HCT116 (cell line): ENCODE measurements around the gene C3AR1. TPM values are rescaled to one million over a fixed set of nuclear protein-coding genes. Genes with fewer than 3 reads are reported as not detected.
"Not testable (repeated sequence)": the region's sequence is repeated elsewhere in the genome, so short reads cannot be mapped to it uniquely, and the experiment has no call there.

Experiments used
- ATAC-seq: fragments of 200-7000 bp; cut with Tn5 transposase; 2 replicates; pipeline ENCODE4 v1.9.1; 2020; ENCODE audit warnings: mild to moderate bottlenecking, moderate library complexity
- BruUV-seq: library from RNA; stranded (reverse); fragments of 400-500 nt; replicated peaks from 2 replicates; lab custom pipeline; 2021; lab: Mats Ljungman, UMichigan
- CTCF ChIA-PET: fragments of 300-600 bp; sonication (Branson Sonifier 250); formaldehyde crosslinking; loops from one replicate; lab custom pipeline; 2021; ENCODE audit warnings: antibody characterized with exemption; lab: Charles Lee
- POLR2A ChIA-PET: fragments of 300-600, 350-600 bp; sonication (Branson Sonifier 250); formaldehyde crosslinking; loops from one replicate; lab custom pipeline; 2021; ENCODE audit warnings: antibody characterized with exemption; lab: Charles Lee
- RAD21 ChIA-PET, 2 experiments: fragments of 300-600 bp; sonication (Branson Sonifier 250); formaldehyde crosslinking; loops; one replicate each; lab custom pipeline; 2023; ENCODE audit warnings: low total read pairs in 2 of 2; ENCODE audit not compliant: uncharacterized antibody in 2 of 2, unreplicated experiment in 2 of 2, low non-redundant PET in 1 of 2; lab: Charles Lee
- DNase-seq: peaks from one replicate; pipeline ENCODE4 v3.0.0-alpha.2; 2010; ENCODE audit warnings: low read depth, low spot score
- H2AFZ ChIP-seq: fragments of 200-600 bp; shearing (Covaris generic), sonication (generic); 2 replicates; pipeline ENCODE4 v1.6.1; 2017; ENCODE audit warnings: low read depth, mixed run types, mixed read lengths, antibody characterized with exemption, low read length; ENCODE audit not compliant: poor library complexity, severe bottlenecking
- H3K27ac ChIP-seq: 2 replicates; pipeline ENCODE4 v1.5.1; 2012; ENCODE audit warnings: low read depth, low read length
- H3K27me3 ChIP-seq: fragments of 200-600 bp; sonication (generic); 2 replicates; pipeline ENCODE4 v1.6.1; 2016; ENCODE audit warnings: mixed run types, low read length, mixed read lengths; ENCODE audit not compliant: insufficient read depth
- H3K36me3 ChIP-seq, 2 experiments: fragments of 200-500 bp in 1 of 2; fragments of 200-600 bp in 1 of 2; sonication (Bioruptor generic) in 1 of 2; sonication (generic) in 1 of 2; 2 replicates each; pipeline versions ENCODE4 v1.5.1 to v1.6.1; 2014 to 2016; ENCODE audit warnings: low read length in 2 of 2, inconsistent platforms in 1 of 2, mixed read lengths in 1 of 2, mixed run types in 1 of 2; ENCODE audit not compliant: insufficient read depth in 2 of 2, control insufficient read depth in 1 of 2
- H3K4me1 ChIP-seq, 2 experiments: fragments of 200-600 bp in 1 of 2; sonication (generic) in 1 of 2; 2 replicates each; pipeline versions ENCODE4 v1.5.1 to v1.6.1; 2012 to 2017; ENCODE audit warnings: low read length in 2 of 2, inconsistent platforms in 1 of 2, mild to moderate bottlenecking in 1 of 2, mixed read lengths in 1 of 2, mixed run types in 1 of 2, moderate library complexity in 1 of 2; ENCODE audit not compliant: insufficient read depth in 2 of 2, control insufficient read depth in 1 of 2
- H3K4me2 ChIP-seq: fragments of 200-600 bp; sonication (generic); 2 replicates; pipeline ENCODE4 v1.6.1; 2017; ENCODE audit warnings: mixed run types, low read length, mixed read lengths
- H3K4me3 ChIP-seq, 2 experiments: fragments of 200-600 bp in 1 of 2; sonication (generic) in 1 of 2; replicated peaks in 1 of 2; 2 replicates each; pipeline ENCODE4 v1.5.1; 2011 to 2016; ENCODE audit warnings: low read length in 2 of 2, control low read depth in 1 of 2, low read depth in 1 of 2, mild to moderate bottlenecking in 1 of 2, mixed read lengths in 1 of 2, mixed run types in 1 of 2
- H3K79me2 ChIP-seq: fragments of 200-600 bp; sonication (generic); 2 replicates; pipeline ENCODE4 v1.6.1; 2017; ENCODE audit warnings: mild to moderate bottlenecking, mixed run types, low read length, moderate library complexity, mixed read lengths; ENCODE audit not compliant: insufficient read depth
- H3K9ac ChIP-seq: fragments of 200-600 bp; sonication (generic); 2 replicates; pipeline ENCODE4 v1.6.1; 2016; ENCODE audit warnings: low read length, mixed read lengths
- H3K9me2 ChIP-seq: fragments of 200-600 bp; sonication (generic), shearing (Covaris generic); 2 replicates; pipeline ENCODE4 v1.6.1; 2017; ENCODE audit warnings: mixed run types, mild to moderate bottlenecking, moderate library complexity; ENCODE audit not compliant: insufficient read depth
- H3K9me3 ChIP-seq, 2 experiments: fragments of 200-500 bp in 1 of 2; fragments of 200-600 bp in 1 of 2; sonication (Bioruptor generic) in 1 of 2; sonication (generic) in 1 of 2; 2 replicates each; pipeline ENCODE4 v1.6.1; 2014 to 2017; ENCODE audit warnings: low read length in 2 of 2, mixed read lengths in 2 of 2, inconsistent platforms in 1 of 2, low read depth in 1 of 2, mild to moderate bottlenecking in 1 of 2, mixed run types in 1 of 2, moderate library complexity in 1 of 2; ENCODE audit not compliant: control insufficient read depth in 1 of 2, insufficient read depth in 1 of 2
- H4K20me1 ChIP-seq: fragments of 200-600 bp; sonication (generic), shearing (Covaris generic); 2 replicates; pipeline ENCODE4 v1.6.1; 2017; ENCODE audit warnings: mixed run types, mild to moderate bottlenecking, moderate library complexity; ENCODE audit not compliant: insufficient read depth
- FOSL1 ChIP-seq: IDR thresholded peaks from 2 replicates; pipeline ENCODE4 v1.6.1; 2012; ENCODE audit warnings: low read depth
- MAX ChIP-seq: IDR thresholded peaks from 2 replicates; pipeline ENCODE4 v1.6.1; 2012
- POLR2AphosphoS5 ChIP-seq: IDR thresholded peaks from 2 replicates; pipeline ENCODE4 v1.6.1; 2011; ENCODE audit warnings: mild to moderate bottlenecking, low read depth, low read length, moderate library complexity
- ZFX ChIP-seq: fragments of 450-650 bp; IDR thresholded peaks from 2 replicates; pipeline ENCODE4 v1.6.1; 2017
- intact Hi-C: fragments of 100-400 bp; cut with micrococcal nuclease; formaldehyde crosslinking; loops from 2 replicates; pipeline ENCODE4 v1.10.0; 2022
- total RNA-seq: library from RNA; stranded (reverse); gene quantifications from one replicate; pipeline ENCODE4 v1.2.1, GENCODE V29; 2021; ENCODE audit not compliant: unreplicated experiment
- TF ChIP-seq, protein P1 (sequence below): IDR thresholded peaks from 2 replicates; pipeline ENCODE4 v1.6.1; 2012; ENCODE audit warnings: low read depth

The C3AR1 gene
- total RNA-seq, 1 experiment from 2014 or later, result not detected

GRCh38 chr12:8089716-8090115 lies 23.6 kb upstream of the C3AR1 start (continued):
- TF ChIP-seq ZFX (no peak), MAX (no peak), FOSL1 (no peak)

GRCh38 chr12:8089277-8089676 lies 23.1 kb upstream of the C3AR1 start:
- intact Hi-C loops, result loop anchor here (10.0 kb wide), 1 partner anchor 224 kb away; no protein-coding TSS in a partner anchor
- BruUV-seq, H3K27me3 ChIP-seq, H3K9ac ChIP-seq, CTCF ChIA-PET, ATAC-seq, H3K27ac ChIP-seq, H2AFZ ChIP-seq, H3K9me2 ChIP-seq, RAD21 ChIA-PET, H3K4me2 ChIP-seq, H3K4me3 ChIP-seq, H3K9me3 ChIP-seq, DNase-seq, H4K20me1 ChIP-seq, H3K4me1 ChIP-seq, POLR2A ChIA-PET: not testable (repeated sequence)
- Histone ChIP-seq H3K36me3 (peaks cover 16 to 24% of the 10 kb centered on the region in 2 experiments; a peak in 3 of 4 replicates), H3K79me2 (peaks cover 46% of the 10 kb centered on the region)

- H3K4me3 ChIP-seq, result no peak overlapping the region
- H3K36me3 ChIP-seq, result peaks cover 16 to 19% of the 10 kb centered on the region in 2 experiments; a peak in 3 of 4 replicates
- H3K9me2 ChIP-seq, result no peaks in the 10 kb centered on the region
- H3K4me1 ChIP-seq, result no peaks in the 10 kb centered on the region
- ATAC-seq (no peak), DNase-seq (no peak)
- H3K9ac ChIP-seq, result no peak overlapping the region
- no peaks in the 10 kb centered on the region for H3K9me3 ChIP-seq
- ChIA-PET POLR2A (no interaction called here), CTCF (no interaction called here), RAD21 (no interaction called here)
- H2AFZ ChIP-seq, result no peak overlapping the region
- no peak overlapping the region for H3K27ac ChIP-seq
- H4K20me1 ChIP-seq, result no peaks in the 10 kb centered on the region
- no TSS peak for BruUV-seq
- H3K79me2 ChIP-seq, result peaks cover 53% of the 10 kb centered on the region
- intact Hi-C loops, result loop anchor here (10.0 kb wide), 1 partner anchor 224 kb away; no protein-coding TSS in a partner anchor
- no peak overlapping the region for H3K4me2 ChIP-seq
- H3K27me3 ChIP-seq, result no peaks in the 10 kb centered on the region
- TF ChIP-seq POLR2AphosphoS5, result no peak
- TF ChIP-seq ZFX, result no peak
- TF ChIP-seq MAX, result no peak
- TF ChIP-seq, protein P1, sequence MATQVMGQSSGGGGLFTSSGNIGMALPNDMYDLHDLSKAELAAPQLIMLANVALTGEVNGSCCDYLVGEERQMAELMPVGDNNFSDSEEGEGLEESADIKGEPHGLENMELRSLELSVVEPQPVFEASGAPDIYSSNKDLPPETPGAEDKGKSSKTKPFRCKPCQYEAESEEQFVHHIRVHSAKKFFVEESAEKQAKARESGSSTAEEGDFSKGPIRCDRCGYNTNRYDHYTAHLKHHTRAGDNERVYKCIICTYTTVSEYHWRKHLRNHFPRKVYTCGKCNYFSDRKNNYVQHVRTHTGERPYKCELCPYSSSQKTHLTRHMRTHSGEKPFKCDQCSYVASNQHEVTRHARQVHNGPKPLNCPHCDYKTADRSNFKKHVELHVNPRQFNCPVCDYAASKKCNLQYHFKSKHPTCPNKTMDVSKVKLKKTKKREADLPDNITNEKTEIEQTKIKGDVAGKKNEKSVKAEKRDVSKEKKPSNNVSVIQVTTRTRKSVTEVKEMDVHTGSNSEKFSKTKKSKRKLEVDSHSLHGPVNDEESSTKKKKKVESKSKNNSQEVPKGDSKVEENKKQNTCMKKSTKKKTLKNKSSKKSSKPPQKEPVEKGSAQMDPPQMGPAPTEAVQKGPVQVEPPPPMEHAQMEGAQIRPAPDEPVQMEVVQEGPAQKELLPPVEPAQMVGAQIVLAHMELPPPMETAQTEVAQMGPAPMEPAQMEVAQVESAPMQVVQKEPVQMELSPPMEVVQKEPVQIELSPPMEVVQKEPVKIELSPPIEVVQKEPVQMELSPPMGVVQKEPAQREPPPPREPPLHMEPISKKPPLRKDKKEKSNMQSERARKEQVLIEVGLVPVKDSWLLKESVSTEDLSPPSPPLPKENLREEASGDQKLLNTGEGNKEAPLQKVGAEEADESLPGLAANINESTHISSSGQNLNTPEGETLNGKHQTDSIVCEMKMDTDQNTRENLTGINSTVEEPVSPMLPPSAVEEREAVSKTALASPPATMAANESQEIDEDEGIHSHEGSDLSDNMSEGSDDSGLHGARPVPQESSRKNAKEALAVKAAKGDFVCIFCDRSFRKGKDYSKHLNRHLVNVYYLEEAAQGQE, result no peak
These were observed 22.4 kb upstream of the C3AR1 start for GRCh38 chr12:8088574-8088973.
